DOHH2 (cell line): Measurements from ENCODE around the gene MEIS3.

ENCODE experiments used
- H3F3A ChIP-seq: fragments of 200-600 bp; sonication (generic), shearing (Covaris generic); 2 replicates; pipeline ENCODE4 v1.6.0; 2016; ENCODE audit warnings: antibody characterized with exemption, mild to moderate bottlenecking; ENCODE audit not compliant: control insufficient read depth, insufficient read depth
- H3K27ac ChIP-seq: fragments of 200-600 bp; sonication (generic); 2 replicates; pipeline ENCODE4 v1.5.1; 2014; ENCODE audit warnings: low read depth, mild to moderate bottlenecking, low read length, moderate library complexity
- H3K27me3 ChIP-seq: fragments of 200-600 bp; sonication (generic); 2 replicates; pipeline ENCODE4 v1.6.1; 2014; ENCODE audit warnings: mild to moderate bottlenecking, low read length, mixed read lengths; ENCODE audit not compliant: control insufficient read depth
- H3K36me3 ChIP-seq: fragments of 200-600 bp; sonication (generic); 2 replicates; pipeline ENCODE4 v1.6.1; 2014; ENCODE audit warnings: mild to moderate bottlenecking, low read length, moderate library complexity, mixed read lengths; ENCODE audit not compliant: control insufficient read depth
- H3K4me1 ChIP-seq: fragments of 200-600 bp; sonication (generic); 2 replicates; pipeline ENCODE4 v1.6.1; 2014; ENCODE audit warnings: mild to moderate bottlenecking, low read length, mixed read lengths; ENCODE audit not compliant: control insufficient read depth
- H3K4me2 ChIP-seq: fragments of 200-600 bp; sonication (generic); 2 replicates; pipeline ENCODE4 v1.6.0; 2014; ENCODE audit warnings: mild to moderate bottlenecking, low read length, moderate library complexity
- H3K4me3 ChIP-seq: fragments of 200-600 bp; sonication (generic); 2 replicates; pipeline ENCODE4 v1.5.1; 2014; ENCODE audit warnings: mild to moderate bottlenecking, low read length, mixed read lengths
- H3K79me2 ChIP-seq: fragments of 200-600 bp; sonication (generic); 2 replicates; pipeline ENCODE4 v1.6.1; 2014; ENCODE audit warnings: mild to moderate bottlenecking, low read length, mixed read lengths; ENCODE audit not compliant: control insufficient read depth
- H3K9me2 ChIP-seq: fragments of 200-600 bp; sonication (generic); replicated peaks from 2 replicates; pipeline ENCODE4 v1.6.1; 2014; ENCODE audit warnings: mild to moderate bottlenecking, low read length, mixed read lengths; ENCODE audit not compliant: control insufficient read depth
- H3K9me3 ChIP-seq: fragments of 200-600 bp; sonication (generic); 2 replicates; pipeline ENCODE4 v1.6.1; 2014; ENCODE audit warnings: antibody characterized with exemption, low read length, mixed read lengths; ENCODE audit not compliant: control insufficient read depth, insufficient read depth
- H4K20me1 ChIP-seq: fragments of 200-600 bp; sonication (generic); 2 replicates; pipeline ENCODE4 v1.6.0; 2014; ENCODE audit warnings: low read depth, mild to moderate bottlenecking, antibody characterized with exemption, low read length, moderate library complexity; ENCODE audit not compliant: control insufficient read depth, insufficient read depth
- EZH2phosphoT487 ChIP-seq: fragments of 200-600 bp; sonication (generic); IDR thresholded peaks from 2 replicates; pipeline ENCODE4 v1.6.1; 2017; ENCODE audit warnings: borderline replicate concordance, mild to moderate bottlenecking, antibody characterized with exemption, low read length, moderate library complexity, mixed read lengths
- TF ChIP-seq, protein P1 (sequence below): fragments of 200-600 bp; sonication (generic); IDR thresholded peaks from one replicate; pipeline ENCODE4 v1.5.1; 2014; ENCODE audit warnings: antibody characterized with exemption, mild to moderate bottlenecking, low read depth, low read length; ENCODE audit not compliant: poor library complexity, severe bottlenecking

Gene MEIS3

GRCh38 chr19:47443331-47443730, 24.0 kb upstream of the MEIS3 start:
- no peak overlapping the region for H3K4me2 ChIP-seq
- H3K27ac ChIP-seq: no peak overlapping the region
- H4K20me1 ChIP-seq: no peaks in the 10 kb centered on the region
- no peaks in the 10 kb centered on the region for H3K9me2 ChIP-seq
- H3K4me3 ChIP-seq: no peak overlapping the region
- no peaks in the 10 kb centered on the region for H3K36me3 ChIP-seq
- H3K9me3 ChIP-seq: no peaks in the 10 kb centered on the region
- TF ChIP-seq, protein P1, sequence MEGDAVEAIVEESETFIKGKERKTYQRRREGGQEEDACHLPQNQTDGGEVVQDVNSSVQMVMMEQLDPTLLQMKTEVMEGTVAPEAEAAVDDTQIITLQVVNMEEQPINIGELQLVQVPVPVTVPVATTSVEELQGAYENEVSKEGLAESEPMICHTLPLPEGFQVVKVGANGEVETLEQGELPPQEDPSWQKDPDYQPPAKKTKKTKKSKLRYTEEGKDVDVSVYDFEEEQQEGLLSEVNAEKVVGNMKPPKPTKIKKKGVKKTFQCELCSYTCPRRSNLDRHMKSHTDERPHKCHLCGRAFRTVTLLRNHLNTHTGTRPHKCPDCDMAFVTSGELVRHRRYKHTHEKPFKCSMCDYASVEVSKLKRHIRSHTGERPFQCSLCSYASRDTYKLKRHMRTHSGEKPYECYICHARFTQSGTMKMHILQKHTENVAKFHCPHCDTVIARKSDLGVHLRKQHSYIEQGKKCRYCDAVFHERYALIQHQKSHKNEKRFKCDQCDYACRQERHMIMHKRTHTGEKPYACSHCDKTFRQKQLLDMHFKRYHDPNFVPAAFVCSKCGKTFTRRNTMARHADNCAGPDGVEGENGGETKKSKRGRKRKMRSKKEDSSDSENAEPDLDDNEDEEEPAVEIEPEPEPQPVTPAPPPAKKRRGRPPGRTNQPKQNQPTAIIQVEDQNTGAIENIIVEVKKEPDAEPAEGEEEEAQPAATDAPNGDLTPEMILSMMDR: no peak
- TF ChIP-seq EZH2phosphoT487: no peak
- H3K79me2 ChIP-seq: no peaks in the 10 kb centered on the region
- H3F3A ChIP-seq: 0 out of 2 replicates have a peak, but pooled peaks cover 4% of the 10 kb centered on the region
- H3K4me1 ChIP-seq: peaks cover 24% of the 10 kb centered on the region
- peaks cover 30% of the 10 kb centered on the region for H3K27me3 ChIP-seq

DNA sequence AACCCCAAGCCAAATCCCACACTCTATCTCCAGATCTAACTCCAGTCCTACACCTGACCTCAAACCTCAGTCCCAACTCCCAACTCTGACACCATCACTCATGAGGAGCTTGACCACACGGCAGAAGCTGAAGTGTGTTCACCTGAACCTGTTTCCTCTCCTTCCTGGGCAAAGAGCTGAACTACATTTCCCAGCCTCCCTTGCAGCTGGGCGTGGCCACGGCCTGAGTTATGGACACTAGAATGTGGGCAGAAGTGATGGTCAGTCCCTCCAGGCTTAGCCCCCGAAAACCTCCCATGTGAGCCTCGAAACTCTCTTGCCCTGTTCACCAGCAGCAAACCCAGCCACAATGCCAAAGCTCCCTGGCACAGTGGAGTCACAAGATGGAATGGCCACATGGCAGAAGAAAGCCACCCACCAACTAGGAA, 19.5 kb upstream of the MEIS3 start:
- Histone ChIP-seq H3F3A (no peaks in the 10 kb centered on the region), H3K4me3 (no peak overlapping the region), H3K36me3 (no peaks in the 10 kb centered on the region), H3K9me3 (no peaks in the 10 kb centered on the region), H3K9me2 (no peaks in the 10 kb centered on the region), H4K20me1 (no peaks in the 10 kb centered on the region), H3K4me1 (peaks cover 3% of the 10 kb centered on the region; the same call in 1 of the 2 replicates), H3K27ac (no peak overlapping the region), H3K4me2 (no peak overlapping the region), H3K27me3 (peaks cover 29% of the 10 kb centered on the region), H3K79me2 (no peaks in the 10 kb centered on the region)
- no peak for TF ChIP-seq EZH2phosphoT487
- TF ChIP-seq, protein P1: no peak

- Histone ChIP-seq H3K27ac (no peak overlapping the region), H3K4me3 (no peak overlapping the region), H3K4me1 (peaks cover 14% of the 10 kb centered on the region), H3F3A (peaks cover 9% of the 10 kb centered on the region), H3K9me3 (no peaks in the 10 kb centered on the region), H3K79me2 (no peaks in the 10 kb centered on the region), H3K9me2 (no peaks in the 10 kb centered on the region), H3K36me3 (no peaks in the 10 kb centered on the region), H3K4me2 (no peak overlapping the region), H3K27me3 (peaks cover 21% of the 10 kb centered on the region), H4K20me1 (no peaks in the 10 kb centered on the region)
- TF ChIP-seq, protein P1: no peak
- TF ChIP-seq EZH2phosphoT487: no peak
Measured at GRCh38 chr19:47437500-47437899, 18.2 kb upstream of the MEIS3 start.
